SK-N-SH (cell line): ENCODE measurements around the gene AFMID. TPM values are rescaled to one million over a fixed set of nuclear protein-coding genes. Genes with fewer than 3 reads are reported as not detected.

Source experiments
- CTCF ChIA-PET: fragments of 300-600, 350-600 bp; formaldehyde crosslinking; extraction: SDS; loops from one replicate; lab custom pipeline; 2021; lab: Yijun Ruan, JAX
- POLR2A ChIA-PET: fragments of 350-600 bp; sonication (Branson Sonifier 250); formaldehyde crosslinking; extraction: SDS; loops from one replicate; lab custom pipeline; 2020; ENCODE audit warnings: antibody characterized with exemption, inconsistent platforms; lab: Yijun Ruan, JAX
- DNase-seq: peaks from one replicate; pipeline ENCODE4 v3.0.0; 2012
- H2AFZ ChIP-seq: fragments of 200-600 bp; sonication (generic); 2 replicates; pipeline ENCODE4 v1.8.1; 2016; ENCODE audit warnings: antibody characterized with exemption, mild to moderate bottlenecking, low read depth
- H3F3A ChIP-seq: fragments of 200-600 bp; sonication (generic); replicated peaks from 2 replicates; pipeline ENCODE3; 2016; ENCODE audit warnings: antibody characterized with exemption, mild to moderate bottlenecking; ENCODE audit not compliant: insufficient read depth
- H3K27ac ChIP-seq, 2 experiments: fragments of 200-500 bp in 1 of 2; fragments of 200-600 bp in 1 of 2; sonication (Bioruptor generic) in 1 of 2; sonication (generic), shearing (Covaris generic) in 1 of 2; 2 replicates each; pipeline versions ENCODE4 v1.5.1 to v1.6.1; 2014 to 2016; ENCODE audit warnings: low read depth in 2 of 2, inconsistent platforms in 1 of 2, low read length in 1 of 2, mild to moderate bottlenecking in 1 of 2, mixed read lengths in 1 of 2
- H3K27me3 ChIP-seq: fragments of 200-600 bp; sonication (generic), shearing (Covaris generic); 2 replicates; pipeline ENCODE4 v1.6.1; 2016; ENCODE audit warnings: mixed run types; ENCODE audit not compliant: insufficient read depth
- H3K36me3 ChIP-seq, 2 experiments: fragments of 200-500 bp in 1 of 2; fragments of 200-600 bp in 1 of 2; sonication (Bioruptor generic) in 1 of 2; sonication (generic) in 1 of 2; replicated peaks in 1 of 2; 2 replicates each; pipeline versions ENCODE3 to v1.5.1; 2014 to 2016; ENCODE audit warnings: low read length in 1 of 2, mild to moderate bottlenecking in 1 of 2; ENCODE audit not compliant: insufficient read depth in 2 of 2, control insufficient read depth in 1 of 2
- H3K4me1 ChIP-seq, 2 experiments: fragments of 200-500 bp in 1 of 2; fragments of 200-600 bp in 1 of 2; sonication (Bioruptor generic) in 1 of 2; sonication (generic), shearing (Covaris generic) in 1 of 2; 2 replicates each; pipeline versions ENCODE4 v1.5.1 to v1.6.1; 2014 to 2016; ENCODE audit warnings: low read depth in 1 of 2, low read length in 1 of 2, mixed run types in 1 of 2; ENCODE audit not compliant: insufficient read depth in 2 of 2, control insufficient read depth in 1 of 2
- H3K4me2 ChIP-seq: fragments of 200-600 bp; sonication (generic), shearing (Covaris generic); 2 replicates; pipeline ENCODE4 v1.6.1; 2017; ENCODE audit warnings: mixed run types
- H3K4me3 ChIP-seq, 2 experiments: fragments of 200-500 bp in 1 of 2; fragments of 200-600 bp in 1 of 2; sonication (Bioruptor generic) in 1 of 2; sonication (generic), shearing (Covaris generic) in 1 of 2; 2 replicates each; pipeline versions ENCODE4 v1.5.1 to v1.8.1; 2014 to 2016; ENCODE audit warnings: low read depth in 2 of 2, inconsistent platforms in 1 of 2, low read length in 1 of 2, mild to moderate bottlenecking in 1 of 2, mixed read lengths in 1 of 2, moderate library complexity in 1 of 2
- H3K79me2 ChIP-seq: fragments of 200-600 bp; sonication (generic); 2 replicates; pipeline ENCODE4 v1.8.1; 2017; ENCODE audit warnings: mild to moderate bottlenecking; ENCODE audit not compliant: insufficient read depth
- H3K9ac ChIP-seq: fragments of 200-600 bp; sonication (generic); 2 replicates; pipeline ENCODE4 v1.6.1; 2017; ENCODE audit warnings: mixed run types
- H3K9me2 ChIP-seq: fragments of 200-600 bp; sonication (generic); 2 replicates; pipeline ENCODE4 v1.6.1; 2017; ENCODE audit warnings: mixed run types
- H3K9me3 ChIP-seq: fragments of 200-600 bp; sonication (generic); 2 replicates; pipeline ENCODE4 v1.6.1; 2017; ENCODE audit warnings: mixed run types, mild to moderate bottlenecking, moderate library complexity
- H4K20me1 ChIP-seq: fragments of 200-600 bp; sonication (generic); 2 replicates; pipeline ENCODE4 v1.6.1; 2017; ENCODE audit warnings: mild to moderate bottlenecking, mixed run types; ENCODE audit not compliant: insufficient read depth
- EP300 ChIP-seq, 2 experiments: IDR thresholded peaks; 2 replicates each; pipeline versions ENCODE4 v1.4.0 to v1.6.1; 2012; ENCODE audit warnings: borderline replicate concordance in 1 of 2, low read depth in 1 of 2, low read length in 1 of 2
- EZH2phosphoT487 ChIP-seq: fragments of 200-600 bp; sonication (generic); IDR thresholded peaks from 2 replicates; pipeline ENCODE4 v1.6.1; 2017; ENCODE audit warnings: low read depth, mixed run types, mild to moderate bottlenecking, antibody characterized with exemption, moderate library complexity, borderline replicate concordance
- FOSL2 ChIP-seq: IDR thresholded peaks from 2 replicates; pipeline ENCODE4 v1.4.0; 2012; ENCODE audit warnings: low read depth, mild to moderate bottlenecking, moderate library complexity, borderline replicate concordance
- MEF2A ChIP-seq: IDR thresholded peaks from 2 replicates; pipeline ENCODE4 v1.4.0; 2012; ENCODE audit warnings: low read depth, borderline replicate concordance
- NFIC ChIP-seq: IDR thresholded peaks from 2 replicates; pipeline ENCODE4 v1.4.0; 2012; ENCODE audit warnings: borderline replicate concordance
- NRF1 ChIP-seq: IDR thresholded peaks from 2 replicates; pipeline ENCODE4 v1.6.1; 2012; ENCODE audit warnings: low read depth, mild to moderate bottlenecking, low read length
- PBX3 ChIP-seq: IDR thresholded peaks from 2 replicates; pipeline ENCODE4; 2012
- POLR2AphosphoS5 ChIP-seq: IDR thresholded peaks from 2 replicates; pipeline ENCODE4 v1.6.1; 2012; ENCODE audit warnings: low read depth, low read length
- RXRA ChIP-seq: IDR thresholded peaks from 2 replicates; pipeline ENCODE4 v1.4.0; 2012; ENCODE audit warnings: low read depth, mild to moderate bottlenecking, borderline replicate concordance
- SIN3A ChIP-seq: IDR thresholded peaks from 2 replicates; pipeline ENCODE4 v1.6.1; 2012; ENCODE audit warnings: low read depth, mild to moderate bottlenecking, low read length, moderate library complexity, borderline replicate concordance
- TAF1 ChIP-seq: IDR thresholded peaks from 2 replicates; pipeline ENCODE4 v1.6.1; 2012; ENCODE audit warnings: low read depth, mild to moderate bottlenecking, low read length, moderate library complexity, borderline replicate concordance
- TCF12 ChIP-seq: IDR thresholded peaks from 2 replicates; pipeline ENCODE4 v1.4.0; 2012
- TEAD4 ChIP-seq: IDR thresholded peaks from 2 replicates; pipeline ENCODE4 v1.4.0; 2012; ENCODE audit warnings: mild to moderate bottlenecking, borderline replicate concordance; ENCODE audit not compliant: insufficient read depth
- USF1 ChIP-seq: IDR thresholded peaks from 2 replicates; pipeline ENCODE4 v1.4.0; 2012; ENCODE audit warnings: low read depth, borderline replicate concordance
- YY1 ChIP-seq: IDR thresholded peaks from 2 replicates; pipeline ENCODE4 v1.4.0; 2012; ENCODE audit warnings: low read depth, mild to moderate bottlenecking
- WGBS: methylation state at CpG from one replicate; pipeline ENCODE4 v1.1.6; 2017; ENCODE audit warnings: low lambda C conversion rate; 5-methylcytosine and 5-hydroxymethylcytosine counted together
- polyA plus RNA-seq, 3 experiments: library from polyadenylated mRNA; depleted of rRNA; stranded (reverse); fragments of >200 nt; gene quantifications; 2 replicates each; pipeline ENCODE4 v1.2.3, GENCODE V29; 2012
- TF ChIP-seq, protein P1 (sequence below): fragments of 150-350 bp; IDR thresholded peaks from 2 replicates; pipeline ENCODE4 v1.6.1; 2017; ENCODE audit warnings: antibody characterized with exemption, low read length, low read depth, borderline replicate concordance

The AFMID gene
- polyA plus RNA-seq, 1 of the 3 experiments (the other 2 are of a cell fraction), result 44.4 TPM

DNA sequence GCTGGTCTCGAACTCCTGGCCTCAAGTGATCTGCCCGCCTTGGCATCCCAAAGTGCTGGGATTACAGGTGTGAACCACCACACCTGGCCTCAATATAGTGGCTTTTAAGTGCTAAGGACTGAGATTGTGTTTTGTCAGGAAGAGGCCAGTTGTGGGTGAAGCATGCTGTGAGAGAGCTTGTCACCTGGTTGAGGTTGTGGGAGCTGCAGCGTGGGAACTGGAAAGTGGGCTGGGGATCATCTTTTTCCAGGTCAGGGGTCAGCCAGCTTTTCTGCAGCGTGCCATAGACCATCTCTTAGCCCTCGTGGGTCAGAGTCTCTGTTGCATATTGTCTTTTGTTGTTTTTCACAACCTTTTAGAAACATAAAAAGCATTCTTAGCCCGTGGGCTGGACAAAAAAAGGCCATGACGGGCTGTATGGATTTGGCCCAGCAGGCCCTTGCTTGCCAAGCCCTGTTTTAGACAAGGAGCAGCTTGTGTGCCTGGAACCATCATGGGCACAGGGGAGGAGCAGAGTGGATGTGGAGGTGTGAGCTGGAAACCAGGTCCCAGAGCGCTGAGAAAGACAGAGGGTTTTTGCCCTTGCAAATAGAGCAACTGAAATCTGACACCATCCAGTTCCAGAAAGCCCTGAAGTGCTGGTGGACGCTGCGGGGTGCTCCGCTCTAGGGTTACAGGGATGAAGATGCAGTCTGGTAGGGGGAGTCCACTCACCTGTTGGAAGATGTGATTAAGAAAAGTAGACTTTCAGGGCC, 32.4 kb downstream of the AFMID start (continued):
- TF ChIP-seq EP300 (IDR thresholded peaks at IDR 0.05; ENCODE audit: borderline replicate concordance in 1 of 2, low read depth in 1 of 2, low read length in 1 of 2) (no peak), TCF12 (no peak), NFIC (no peak)
- TF ChIP-seq, protein P1, sequence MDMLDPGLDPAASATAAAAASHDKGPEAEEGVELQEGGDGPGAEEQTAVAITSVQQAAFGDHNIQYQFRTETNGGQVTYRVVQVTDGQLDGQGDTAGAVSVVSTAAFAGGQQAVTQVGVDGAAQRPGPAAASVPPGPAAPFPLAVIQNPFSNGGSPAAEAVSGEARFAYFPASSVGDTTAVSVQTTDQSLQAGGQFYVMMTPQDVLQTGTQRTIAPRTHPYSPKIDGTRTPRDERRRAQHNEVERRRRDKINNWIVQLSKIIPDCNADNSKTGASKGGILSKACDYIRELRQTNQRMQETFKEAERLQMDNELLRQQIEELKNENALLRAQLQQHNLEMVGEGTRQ, result no peak
- TF ChIP-seq, all 33 proteins: peak for 0

GRCh38 chr17:78223061-78223460, 35.9 kb downstream of the AFMID start:
- DNase-seq, result no peak
- no peaks in the 10 kb centered on the region for H3K27me3 ChIP-seq
- peak overlapping the region in 1 of 2 experiments; percentile 98; a peak in 2 of 4 replicates for H3K27ac ChIP-seq
- no peak for TF ChIP-seq FOSL2
- no peak for TF ChIP-seq RXRA
- TF ChIP-seq TCF12, result no peak
- TF ChIP-seq POLR2AphosphoS5, result no peak
- TF ChIP-seq EZH2phosphoT487, result no peak
- no peak for TF ChIP-seq PBX3
- no peak for TF ChIP-seq EP300 (IDR thresholded peaks at IDR 0.05; ENCODE audit: borderline replicate concordance in 1 of 2, low read depth in 1 of 2, low read length in 1 of 2)
- no peak for TF ChIP-seq TEAD4
- no peak for TF ChIP-seq NRF1
- TF ChIP-seq MEF2A, result no peak
- no peak for TF ChIP-seq YY1
- no peak for TF ChIP-seq SIN3A
- no peak for TF ChIP-seq NFIC
- TF ChIP-seq TAF1, result no peak
- no peak for TF ChIP-seq USF1
- 91% methylated on average over 4 of the region's 4 CpGs for whole genome bisulfite sequencing
- no peaks in the 10 kb centered on the region for H3K9me2 ChIP-seq
- 0 out of 2 replicates have a peak overlapping the region, but pooled peaks have one; percentile 73 for H2AFZ ChIP-seq
- H3K4me2 ChIP-seq, result no peak overlapping the region
- peaks cover 8 to 50% of the 10 kb centered on the region in 2 experiments; a peak in 3 of 4 replicates for H3K4me1 ChIP-seq
- peaks cover 36% of the 10 kb centered on the region for H3K79me2 ChIP-seq
- H3K36me3 ChIP-seq, result peaks cover 6 to 10% of the 10 kb centered on the region in 2 experiments
- peaks cover 4% of the 10 kb centered on the region; the same call in 1 of the 2 replicates for H4K20me1 ChIP-seq
- ChIA-PET CTCF (interaction anchor here (0.8 to 13.9 kb wide), 8 partner anchors 8 to 199 kb away, joined by 3 to 196 read pairs (median 4); no protein-coding TSS in a partner anchor), POLR2A (interaction anchor here (0.8 to 1.1 kb wide), 2 partner anchors 27 to 34 kb away, joined by 3 read pairs; no protein-coding TSS in a partner anchor)
- H3K4me3 ChIP-seq, result no peak overlapping the region
- peaks cover 35% of the 10 kb centered on the region for H3F3A ChIP-seq
- H3K9ac ChIP-seq, result no peak overlapping the region
- no peaks in the 10 kb centered on the region for H3K9me3 ChIP-seq
